Adipocyte (in vitro differentiated cells): Measurements from ENCODE around the gene PRELP.
"Not testable (repeated sequence)": the region's sequence is repeated elsewhere in the genome, so short reads cannot be mapped to it uniquely, and the experiment has no call there.

Experiments used
- DNase-seq: peaks from one replicate; pipeline ENCODE4 v3.0.0-alpha.2; 2015; ENCODE audit warnings: low read depth
- H3K27me3 ChIP-seq: replicated peaks from 2 replicates; pipeline ENCODE4 v1.7.0; 2013; ENCODE audit warnings: mild to moderate bottlenecking, low read length, moderate library complexity; ENCODE audit not compliant: control insufficient read depth, insufficient read depth
- H3K36me3 ChIP-seq: 2 replicates; pipeline ENCODE4 v1.7.0; 2013; ENCODE audit warnings: low read length, mild to moderate bottlenecking, moderate library complexity; ENCODE audit not compliant: control insufficient read depth, insufficient read depth, severe bottlenecking
- H3K4me1 ChIP-seq: 2 replicates; pipeline ENCODE4 v1.7.0; 2013; ENCODE audit warnings: mild to moderate bottlenecking, low read length, moderate library complexity; ENCODE audit not compliant: control insufficient read depth, insufficient read depth
- H3K4me3 ChIP-seq: 2 replicates; pipeline ENCODE4 v1.7.0; 2013; ENCODE audit warnings: mild to moderate bottlenecking, low read length, moderate library complexity
- H3K9ac ChIP-seq: 2 replicates; pipeline ENCODE4 v1.7.0; 2013; ENCODE audit warnings: mild to moderate bottlenecking, low read length, moderate library complexity
- H3K9me3 ChIP-seq: 2 replicates; pipeline ENCODE4 v1.7.0; 2013; ENCODE audit warnings: mild to moderate bottlenecking, low read length, moderate library complexity; ENCODE audit not compliant: control insufficient read depth

Gene PRELP

DNA sequence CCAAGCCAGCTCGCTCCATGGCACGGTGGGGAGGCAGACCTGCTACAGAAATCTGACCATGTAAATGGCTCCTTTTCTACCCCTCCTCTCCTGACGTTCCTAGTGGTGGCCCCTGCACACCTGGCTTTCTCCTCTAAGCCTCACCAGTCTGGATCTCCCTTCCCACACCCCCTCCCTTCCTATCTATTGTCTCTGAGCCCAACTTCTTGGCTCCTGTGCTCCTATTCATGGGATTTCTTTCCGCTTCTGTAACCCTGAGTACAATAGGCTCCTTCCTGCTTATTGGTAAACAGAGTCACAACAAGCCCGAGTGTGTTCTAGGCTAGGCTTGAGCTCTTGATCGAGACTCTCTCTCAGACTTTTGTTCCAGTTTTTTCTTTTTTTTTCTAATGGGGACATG lies 35.9 kb downstream of the PRELP start:
- Histone ChIP-seq H3K27me3 (no peaks in the 10 kb centered on the region), H3K4me3 (no peak overlapping the region), H3K9ac (peak overlapping the region; percentile 78), H3K9me3 (no peaks in the 10 kb centered on the region), H3K4me1 (peaks cover 55% of the 10 kb centered on the region), H3K36me3 (no peaks in the 10 kb centered on the region)
- no peak for DNase-seq

DNA sequence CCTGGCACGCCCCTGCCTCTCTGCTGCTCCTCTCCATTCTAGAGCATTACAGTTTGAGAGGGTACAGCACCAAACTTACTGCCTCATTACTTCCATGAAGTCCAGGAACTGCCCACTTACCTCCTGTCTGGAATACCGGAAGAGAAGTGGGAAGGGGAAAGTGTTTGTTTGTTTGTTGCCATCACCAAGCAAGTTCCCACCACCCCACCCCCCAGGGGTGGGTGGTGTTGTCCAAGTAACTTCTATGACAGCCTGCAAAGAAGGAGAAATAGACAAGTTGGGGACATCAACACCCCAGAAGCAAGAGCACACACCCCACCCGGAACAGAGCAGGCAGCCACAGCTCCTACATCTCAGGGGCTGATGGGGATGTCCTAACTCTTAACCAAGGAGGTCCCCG lies 36.3 kb downstream of the PRELP start:
- no peak for DNase-seq
- H3K4me3 ChIP-seq = peak overlapping the region; percentile 27
- peaks cover 50% of the 10 kb centered on the region for H3K4me1 ChIP-seq

DNA sequence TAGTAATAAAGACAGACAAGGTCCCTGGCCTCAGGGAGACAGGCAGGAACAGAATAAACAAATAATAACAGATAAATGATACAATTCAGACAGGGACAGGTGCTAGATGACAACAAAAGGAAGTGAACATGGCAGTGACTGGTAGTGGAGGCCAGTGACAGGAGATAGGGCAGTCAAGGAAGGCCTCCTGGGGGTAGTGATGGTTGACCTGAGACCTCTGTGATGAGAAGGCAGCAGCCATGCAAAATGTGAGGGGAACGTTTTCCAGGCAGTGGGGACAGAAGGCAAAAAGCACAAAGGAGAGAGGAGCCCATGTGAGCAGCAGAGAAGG lies 36.9 kb downstream of the PRELP start:
- Histone ChIP-seq H3K27me3 (no peaks in the 10 kb centered on the region), H3K4me3 (peak overlapping the region; percentile 27), H3K9ac (peak overlapping the region; percentile 78), H3K36me3 (no peaks in the 10 kb centered on the region), H3K4me1 (peaks cover 45% of the 10 kb centered on the region), H3K9me3 (no peaks in the 10 kb centered on the region)
- DNase-seq = no peak

More for the DNA sequence above, 36.3 kb downstream of the PRELP start:
- Histone ChIP-seq H3K27me3 (no peaks in the 10 kb centered on the region), H3K9ac (peak overlapping the region; percentile 78), H3K9me3 (no peaks in the 10 kb centered on the region), H3K36me3 (no peaks in the 10 kb centered on the region)

GRCh38 chr1:203512848-203513584 lies 37.4 kb downstream of the PRELP start:
- H3K4me3 ChIP-seq = peak overlapping the region; percentile 27
- peaks cover 41% of the 10 kb centered on the region for H3K4me1 ChIP-seq
- no peaks in the 10 kb centered on the region for H3K36me3 ChIP-seq
- H3K27me3 ChIP-seq = no peaks in the 10 kb centered on the region
- peak overlapping the region; percentile 78 for H3K9ac ChIP-seq
- H3K9me3 ChIP-seq = no peaks in the 10 kb centered on the region
- peak; percentile 93 for DNase-seq

GRCh38 chr1:203513585-203514031 lies 38.0 kb downstream of the PRELP start:
- Histone ChIP-seq H3K4me3 (no peak overlapping the region), H3K9me3 (no peaks in the 10 kb centered on the region), H3K9ac (peak overlapping the region; percentile 78), H3K4me1 (peaks cover 35% of the 10 kb centered on the region), H3K36me3 (no peaks in the 10 kb centered on the region), H3K27me3 (no peaks in the 10 kb centered on the region)
- DNase-seq = no peak

- Histone ChIP-seq H3K9me3 (no peaks in the 10 kb centered on the region), H3K4me1 (peaks cover 37% of the 10 kb centered on the region), H3K36me3 (no peaks in the 10 kb centered on the region), H3K4me3 (no peak overlapping the region), H3K9ac (no peak overlapping the region), H3K27me3 (no peaks in the 10 kb centered on the region)
- no peak for DNase-seq
Measured at GRCh38 chr1:203516184-203516583, 40.6 kb downstream of the PRELP start.

DNA sequence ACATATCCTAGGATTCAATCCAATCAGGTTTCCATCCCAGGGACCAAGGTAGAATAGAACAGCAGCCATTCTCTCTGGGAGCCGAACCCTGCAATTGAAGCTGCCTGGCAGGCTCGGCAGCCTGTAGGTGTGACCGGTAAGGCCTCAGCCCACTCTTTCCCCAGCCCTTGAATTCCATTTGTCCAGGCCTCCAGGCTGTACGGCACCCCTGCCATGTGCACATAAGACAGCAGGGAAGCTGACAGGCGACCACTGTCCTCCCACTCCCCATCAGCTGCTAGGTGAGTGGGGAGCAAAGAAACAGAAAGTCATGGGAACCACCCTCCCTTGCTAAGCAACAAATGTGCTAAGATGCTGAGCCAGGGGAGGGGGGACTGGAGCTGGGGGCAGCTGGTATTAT lies 41.3 kb downstream of the PRELP start:
- Histone ChIP-seq H3K9me3 (no peaks in the 10 kb centered on the region), H3K4me3 (no peak overlapping the region), H3K27me3 (no peaks in the 10 kb centered on the region), H3K36me3 (no peaks in the 10 kb centered on the region), H3K9ac (no peak overlapping the region), H3K4me1 (peaks cover 36% of the 10 kb centered on the region)
- DNase-seq = no peak

DNA sequence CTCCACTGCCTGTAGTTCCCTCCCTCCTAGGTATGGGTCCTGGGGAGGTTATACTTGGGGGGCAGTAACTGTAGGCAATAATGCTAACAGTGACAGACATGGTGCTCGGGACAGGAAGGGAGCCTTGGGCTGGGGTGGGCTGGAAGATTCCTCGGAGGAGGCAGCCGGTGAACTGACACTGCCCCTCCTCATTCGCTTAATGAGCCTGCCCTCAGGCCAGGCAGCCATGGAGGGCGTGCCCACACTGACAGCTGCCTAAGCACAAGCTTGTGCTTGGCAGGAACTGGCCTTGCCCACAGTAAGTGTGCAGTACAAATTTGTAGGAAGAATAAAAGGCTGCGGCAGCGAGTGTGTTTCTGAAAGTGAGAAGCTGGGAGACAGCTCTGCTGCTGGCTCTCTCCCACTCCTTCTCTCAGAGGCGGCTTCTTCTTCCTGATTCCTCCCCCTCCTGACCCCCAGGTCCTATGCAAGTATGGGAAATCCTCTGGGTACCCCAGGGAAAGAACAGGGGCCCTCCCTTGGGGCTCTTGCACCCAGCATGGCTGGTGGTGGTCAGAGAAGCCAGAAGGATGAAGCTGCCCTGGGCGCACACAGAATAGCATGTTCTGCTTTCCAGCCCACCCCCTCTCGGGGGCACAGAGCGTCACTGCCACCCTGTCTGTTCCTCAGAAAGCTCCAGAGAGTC lies 42.0 kb downstream of the PRELP start:
- Histone ChIP-seq H3K27me3 (no peaks in the 10 kb centered on the region), H3K4me1 (peaks cover 31% of the 10 kb centered on the region), H3K9ac (no peak overlapping the region), H3K36me3 (no peaks in the 10 kb centered on the region), H3K4me3 (no peak overlapping the region), H3K9me3 (no peaks in the 10 kb centered on the region)
- no peak for DNase-seq

- H3K9me3 ChIP-seq, DNase-seq, H3K4me3 ChIP-seq, H3K9ac ChIP-seq, H3K36me3 ChIP-seq, H3K27me3 ChIP-seq: not testable (repeated sequence)
- H3K4me1 ChIP-seq = peaks cover 27% of the 10 kb centered on the region
Measured at GRCh38 chr1:203518139-203518538, 42.5 kb downstream of the PRELP start.

GRCh38 chr1:203518541-203518940 lies 42.9 kb downstream of the PRELP start:
- H3K4me3 ChIP-seq = no peak overlapping the region
- DNase-seq = no peak
- H3K36me3 ChIP-seq = no peaks in the 10 kb centered on the region
- H3K9me3 ChIP-seq = no peaks in the 10 kb centered on the region
- H3K4me1 ChIP-seq = peaks cover 24% of the 10 kb centered on the region
- no peaks in the 10 kb centered on the region for H3K27me3 ChIP-seq
- H3K9ac ChIP-seq = no peak overlapping the region

GRCh38 chr1:203519053-203519840 lies 43.6 kb downstream of the PRELP start:
- DNase-seq = no peak

More at GRCh38 chr1:203519053-203519840, 43.6 kb downstream of the PRELP start:
- no peaks in the 10 kb centered on the region for H3K9me3 ChIP-seq
- no peak overlapping the region for H3K9ac ChIP-seq
- H3K36me3 ChIP-seq = no peaks in the 10 kb centered on the region
- H3K27me3 ChIP-seq = no peaks in the 10 kb centered on the region
- peaks cover 26% of the 10 kb centered on the region for H3K4me1 ChIP-seq
- no peak overlapping the region for H3K4me3 ChIP-seq
